GM13976 (cell line): Measurements from ENCODE around the gene UBE2M.
"Not testable (repeated sequence)": the region's sequence is repeated elsewhere in the genome, so short reads cannot be mapped to it uniquely, and the experiment has no call there.

Source experiments
- DNase-seq: peaks from one replicate; pipeline ENCODE4 v3.0.0; 2012; ENCODE audit warnings: low spot score
- CTCF ChIP-seq: IDR thresholded peaks from 2 replicates; pipeline ENCODE4 v1.5.1; 2012; ENCODE audit warnings: borderline replicate concordance, mild to moderate bottlenecking; ENCODE audit not compliant: insufficient read depth; ENCODE audit errors: extremely low read depth, missing control alignments, control extremely low read depth
- in situ Hi-C: fragments of 300-500 bp; cut with MboI; formaldehyde crosslinking; loops from one replicate; pipeline ENCODE4 v1.12.0; 2022; ENCODE audit warnings: low sequenced_read_pairs, mixed read lengths, inconsistent platforms; ENCODE audit not compliant: unreplicated experiment

The UBE2M gene

GRCh38 chr19:58510084-58510862, 48.1 kb downstream of the UBE2M start:
- no peak for TF ChIP-seq CTCF
- in situ Hi-C loops, result no loop called here
- DNase-seq, result no peak

GRCh38 chr19:58509731-58510083, 48.7 kb downstream of the UBE2M start:
- in situ Hi-C loops, result no loop called here
- DNase-seq, result no peak
- no peak for TF ChIP-seq CTCF

- in situ Hi-C loops, DNase-seq: not testable (repeated sequence)
These were observed 50.7 kb downstream of the UBE2M start for GRCh38 chr19:58507602-58508223.
